Measurements from ENCODE around the gene XPNPEP2. TPM values are rescaled to one million over a fixed set of nuclear protein-coding genes. Genes with fewer than 3 reads are reported as not detected.
A peak's percentile ranks its signal among the peaks of the same experiment; 100 is the strongest.

Gene XPNPEP2
- total RNA-seq, 1 experiment from 2014 or later, result not detected

- CTCF ChIA-PET, result no interaction called here
- Histone ChIP-seq H4K20me1 (ENCODE audit: insufficient read depth) (no peaks in the 10 kb centered on the region), H3K9me2 (ENCODE audit: insufficient read depth) (no peaks in the 10 kb centered on the region), H3K36me3 (ENCODE audit: low read depth) (no peaks in the 10 kb centered on the region), H3K4me2 (no peak overlapping the region), H3F3A (ENCODE audit: insufficient read depth, low read depth) (peaks cover 4% of the 10 kb centered on the region; the same call in 1 of the 2 replicates), H2AFZ (no peak overlapping the region), H3K4me1 (replicated peaks; ENCODE audit: insufficient read depth) (0 out of 2 replicates have a peak, but pooled peaks cover 4% of the 10 kb centered on the region), H3K27ac (no peak overlapping the region), H3K79me2 (ENCODE audit: low read depth) (no peaks in the 10 kb centered on the region), H3K9me3 (ENCODE audit: insufficient read depth, low read depth) (no peaks in the 10 kb centered on the region; the same call in 1 of the 2 replicates), H3K27me3 (ENCODE audit: insufficient read depth, low read depth) (no peaks in the 10 kb centered on the region; the same call in 1 of the 2 replicates), H3K4me3 (no peak overlapping the region)
- no peak for TF ChIP-seq EZH2 (IDR thresholded peaks at IDR 0.05; ENCODE audit: low read depth)
- TF ChIP-seq CTCF (conservative IDR thresholded peaks at IDR 0.05), result no peak
- POLR2A ChIA-PET (ENCODE audit: unreplicated experiment), result no interaction called here
- no peak for DNase-seq
- no TSS peak for BruUV-seq (replicated peaks)
- intact Hi-C loops (cut with micrococcal nuclease; ENCODE audit: unreplicated experiment), result no loop called here
Observed at GRCh38 chrX:129721870-129722269, 16.9 kb upstream of the XPNPEP2 start.

DNA sequence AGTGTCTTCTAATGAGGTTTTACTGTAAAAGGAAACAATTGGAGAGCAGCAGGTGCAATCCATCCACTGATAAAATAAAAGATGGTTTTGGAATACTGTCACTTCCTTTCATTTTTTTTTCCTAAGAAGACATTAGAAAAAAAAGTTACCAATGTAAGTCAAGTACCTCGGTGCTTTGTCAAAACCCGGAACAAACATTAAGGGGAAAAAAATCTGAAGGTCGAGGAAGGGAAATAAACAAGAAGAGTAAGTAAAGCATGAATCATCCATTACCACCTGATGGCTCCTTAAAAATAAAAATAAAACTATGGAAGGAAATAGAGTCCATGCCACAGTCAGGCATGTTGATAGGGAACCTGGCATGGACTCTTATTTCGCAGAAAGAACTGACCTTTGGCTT, 15.3 kb upstream of the XPNPEP2 start:
- Histone ChIP-seq H2AFZ (no peak overlapping the region), H3K4me2 (no peak overlapping the region), H3K4me1 (replicated peaks; ENCODE audit: insufficient read depth) (0 out of 2 replicates have a peak, but pooled peaks cover 4% of the 10 kb centered on the region), H4K20me1 (ENCODE audit: insufficient read depth) (no peaks in the 10 kb centered on the region), H3K4me3 (no peak overlapping the region), H3F3A (ENCODE audit: insufficient read depth, low read depth) (peaks cover 4% of the 10 kb centered on the region; the same call in 1 of the 2 replicates), H3K36me3 (ENCODE audit: low read depth) (no peaks in the 10 kb centered on the region), H3K27ac (no peak overlapping the region), H3K9me3 (ENCODE audit: insufficient read depth, low read depth) (no peaks in the 10 kb centered on the region; the same call in 1 of the 2 replicates), H3K27me3 (ENCODE audit: insufficient read depth, low read depth) (no peaks in the 10 kb centered on the region), H3K9me2 (ENCODE audit: insufficient read depth) (no peaks in the 10 kb centered on the region), H3K79me2 (ENCODE audit: low read depth) (no peaks in the 10 kb centered on the region)
- no TSS peak for BruUV-seq (replicated peaks)
- ChIA-PET POLR2A (ENCODE audit: unreplicated experiment) (no interaction called here), CTCF (no interaction called here)
- DNase-seq, result peak in 1 of 2 experiments; percentile 49
- intact Hi-C loops (cut with micrococcal nuclease; ENCODE audit: unreplicated experiment), result no loop called here
- TF ChIP-seq EZH2 (IDR thresholded peaks at IDR 0.05; ENCODE audit: low read depth) (no peak), CTCF (conservative IDR thresholded peaks at IDR 0.05) (no peak)

- Histone ChIP-seq H3K9me2 (ENCODE audit: insufficient read depth) (no peaks in the 10 kb centered on the region), H3F3A (ENCODE audit: insufficient read depth, low read depth) (peaks cover 4% of the 10 kb centered on the region; the same call in 1 of the 2 replicates), H4K20me1 (ENCODE audit: insufficient read depth) (no peaks in the 10 kb centered on the region), H3K79me2 (ENCODE audit: low read depth) (no peaks in the 10 kb centered on the region), H3K27ac (no peak overlapping the region), H3K27me3 (ENCODE audit: insufficient read depth, low read depth) (no peaks in the 10 kb centered on the region), H3K4me2 (no peak overlapping the region), H3K4me3 (no peak overlapping the region), H3K4me1 (replicated peaks; ENCODE audit: insufficient read depth) (0 out of 2 replicates have a peak, but pooled peaks cover 4% of the 10 kb centered on the region), H3K36me3 (ENCODE audit: low read depth) (no peaks in the 10 kb centered on the region), H3K9me3 (ENCODE audit: insufficient read depth, low read depth) (no peaks in the 10 kb centered on the region; the same call in 1 of the 2 replicates), H2AFZ (no peak overlapping the region)
- no peak for TF ChIP-seq EZH2 (IDR thresholded peaks at IDR 0.05; ENCODE audit: low read depth)
- no peak for TF ChIP-seq CTCF (conservative IDR thresholded peaks at IDR 0.05)
- ChIA-PET CTCF (no interaction called here), POLR2A (ENCODE audit: unreplicated experiment) (no interaction called here)
- no peak for DNase-seq
- BruUV-seq (replicated peaks), result no TSS peak
- intact Hi-C loops (cut with micrococcal nuclease; ENCODE audit: unreplicated experiment), result no loop called here
Observed at GRCh38 chrX:129724754-129725153, 14.0 kb upstream of the XPNPEP2 start.
